GM20000 (cell line): ENCODE measurements around the gene NME7.

Experiments
- DNase-seq: peaks from one replicate; pipeline ENCODE4 v3.0.0; 2012; ENCODE audit warnings: low spot score
- CTCF ChIP-seq: IDR thresholded peaks from 2 replicates; pipeline ENCODE4 v1.5.1; 2012; ENCODE audit warnings: mild to moderate bottlenecking, control low read depth; ENCODE audit errors: extremely low read depth, missing control alignments

The NME7 gene

GRCh38 chr1:169271098-169271497 lies 96.5 kb downstream of the NME7 start:
- peak; percentile 11 for DNase-seq
- no peak for TF ChIP-seq CTCF

- TF ChIP-seq CTCF: no peak
- DNase-seq: no peak
These were observed 101.5 kb downstream of the NME7 start for GRCh38 chr1:169266133-169266532.

GRCh38 chr1:169263059-169263458 lies 104.5 kb downstream of the NME7 start:
- no peak for DNase-seq
- TF ChIP-seq CTCF: no peak

GRCh38 chr1:169261884-169262283 lies 105.7 kb downstream of the NME7 start:
- no peak for TF ChIP-seq CTCF
- no peak for DNase-seq

GRCh38 chr1:169260478-169261151 lies 107.0 kb downstream of the NME7 start:
- DNase-seq: no peak
- no peak for TF ChIP-seq CTCF

GRCh38 chr1:169259816-169260215 lies 107.8 kb downstream of the NME7 start:
- TF ChIP-seq CTCF: no peak
- DNase-seq: no peak

- no peak for DNase-seq
These were observed 116.8 kb downstream of the NME7 start for GRCh38 chr1:169250795-169251194.

More at GRCh38 chr1:169250795-169251194, 116.8 kb downstream of the NME7 start:
- no peak for TF ChIP-seq CTCF
